Fibroblast of lung (primary cell): Measurements from ENCODE around the gene CLUH. TPM values are rescaled to one million over a fixed set of nuclear protein-coding genes. Genes with fewer than 3 reads are reported as not detected.

Source experiments
- DNase-seq, 2 donors: peaks; one replicate each; pipeline versions ENCODE4 v3.0.0 to v3.0.0-alpha.2; 2010; ENCODE audit warnings: low read depth in 2 of 2
- H2AFZ ChIP-seq: 2 replicates; pipeline ENCODE4 v1.5.1; 2012; ENCODE audit warnings: low read length, control low read depth, inconsistent platforms
- H3K27ac ChIP-seq: 2 replicates; pipeline ENCODE4 v1.5.1; 2011; ENCODE audit warnings: low read length, control low read depth; ENCODE audit not compliant: insufficient read depth
- H3K27me3 ChIP-seq: 2 replicates; pipeline ENCODE4 v1.5.1; 2011; ENCODE audit warnings: mild to moderate bottlenecking, low read length; ENCODE audit not compliant: control insufficient read depth, insufficient read depth
- H3K36me3 ChIP-seq: 2 replicates; pipeline ENCODE4 v1.5.1; 2011; ENCODE audit warnings: low read length; ENCODE audit not compliant: control insufficient read depth, insufficient read depth
- H3K4me1 ChIP-seq: 2 replicates; pipeline ENCODE4 v1.5.1; 2011; ENCODE audit warnings: low read length; ENCODE audit not compliant: control insufficient read depth, insufficient read depth; ENCODE audit errors: extremely low read depth
- H3K4me2 ChIP-seq: 2 replicates; pipeline ENCODE4 v1.5.1; 2011; ENCODE audit warnings: low read length, control low read depth; ENCODE audit not compliant: insufficient read depth; ENCODE audit errors: extremely low read depth
- H3K4me3 ChIP-seq, 4 experiments: fragments of 200-600 bp in 1 of 4; sonication (generic) in 1 of 4; replicated peaks in 1 of 4; 2 replicates each; pipeline ENCODE4 v1.5.1; 2011 to 2016; ENCODE audit warnings: low read length in 4 of 4, low read depth in 3 of 4, mild to moderate bottlenecking in 3 of 4, control low read depth in 2 of 4, inconsistent platforms in 1 of 4, mixed read lengths in 1 of 4; ENCODE audit not compliant: insufficient read depth in 1 of 4; ENCODE audit errors: control extremely low read depth in 1 of 4
- H3K79me2 ChIP-seq: 2 replicates; pipeline ENCODE4 v1.5.1; 2012; ENCODE audit warnings: mild to moderate bottlenecking, low read length, inconsistent platforms; ENCODE audit not compliant: control insufficient read depth, insufficient read depth
- H3K9ac ChIP-seq: 2 replicates; pipeline ENCODE4 v1.5.1; 2011; ENCODE audit warnings: mild to moderate bottlenecking, low read length, control low read depth; ENCODE audit not compliant: insufficient read depth
- H3K9me3 ChIP-seq: 2 replicates; pipeline ENCODE4 v1.5.1; 2012; ENCODE audit warnings: low read depth, low read length; ENCODE audit not compliant: control insufficient read depth, insufficient read depth
- H4K20me1 ChIP-seq: 2 replicates; pipeline ENCODE4 v1.5.1; 2011; ENCODE audit warnings: low read length; ENCODE audit not compliant: control insufficient read depth, insufficient read depth; ENCODE audit errors: extremely low read depth
- EZH2 ChIP-seq: IDR thresholded peaks from 2 replicates; pipeline ENCODE4 v1.5.1; 2012; ENCODE audit warnings: low read length, control low read depth, mild to moderate bottlenecking; ENCODE audit errors: missing control alignments
- polyA plus RNA-seq, 2 donors: library from polyadenylated mRNA; depleted of rRNA in 1 of 2; stranded (reverse) in 1 of 2; unstranded in 1 of 2; fragments of >200 nt; gene quantifications; 2 replicates each; pipeline ENCODE4 v1.2.1, GENCODE V29; 2011 to 2012; ENCODE audit warnings: missing spikeins in 1 of 2
- total RNA-seq: library from RNA; depleted of rRNA; stranded (reverse); fragments of >200 nt; gene quantifications from 2 replicates; pipeline ENCODE4 v1.2.1, GENCODE V29; 2014
- TF ChIP-seq, protein P1 (sequence below), 2 donors: IDR thresholded peaks in 1 of 2; conservative IDR thresholded peaks in 1 of 2; 1 replicate in 1 of 2; 2 replicates in 1 of 2; pipeline ENCODE4 v1.5.1; 2011 to 2012; ENCODE audit warnings: low read length in 2 of 2, control low read depth in 1 of 2, inconsistent platforms in 1 of 2, low read depth in 1 of 2, mild to moderate bottlenecking in 1 of 2

Gene CLUH
- total and polyA plus RNA-seq, 2 donors (not counting 1 experiment from before 2014, with no cell fraction given), result 10.5 to 29.4 TPM

DNA sequence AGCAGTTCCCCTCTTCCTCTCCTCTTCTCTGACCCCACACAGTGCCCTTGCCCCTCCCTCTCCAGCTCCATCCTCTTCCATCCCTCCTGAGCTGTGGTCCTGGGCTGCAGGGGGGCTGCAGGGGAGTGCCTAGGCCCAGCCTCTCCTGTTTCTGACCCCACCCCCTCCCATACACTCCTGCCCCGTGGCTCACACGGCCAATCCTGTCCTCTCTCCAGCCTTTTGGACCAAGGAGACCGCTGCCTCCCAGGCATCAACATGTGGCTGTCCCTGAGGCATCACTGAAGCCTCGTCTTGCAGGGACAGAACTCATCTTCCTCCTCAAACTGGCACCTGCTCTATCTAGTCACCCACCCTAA is 6.7 kb downstream of the CLUH start:
- peaks cover 3% of the 10 kb centered on the region for H4K20me1 ChIP-seq
- H3K9ac ChIP-seq, result no peak overlapping the region
- H3K27me3 ChIP-seq, result no peaks in the 10 kb centered on the region
- no peaks in the 10 kb centered on the region for H3K9me3 ChIP-seq
- peaks cover 13% of the 10 kb centered on the region for H3K36me3 ChIP-seq
- peaks cover 12% of the 10 kb centered on the region for H3K4me1 ChIP-seq
- no peak overlapping the region for H3K4me2 ChIP-seq
- H3K4me3 ChIP-seq, result no peak overlapping the region
- DNase-seq, result no peak
- H3K27ac ChIP-seq, result no peak overlapping the region
- H2AFZ ChIP-seq, result no peak overlapping the region
- H3K79me2 ChIP-seq, result peaks cover 60% of the 10 kb centered on the region
- TF ChIP-seq, protein P1, sequence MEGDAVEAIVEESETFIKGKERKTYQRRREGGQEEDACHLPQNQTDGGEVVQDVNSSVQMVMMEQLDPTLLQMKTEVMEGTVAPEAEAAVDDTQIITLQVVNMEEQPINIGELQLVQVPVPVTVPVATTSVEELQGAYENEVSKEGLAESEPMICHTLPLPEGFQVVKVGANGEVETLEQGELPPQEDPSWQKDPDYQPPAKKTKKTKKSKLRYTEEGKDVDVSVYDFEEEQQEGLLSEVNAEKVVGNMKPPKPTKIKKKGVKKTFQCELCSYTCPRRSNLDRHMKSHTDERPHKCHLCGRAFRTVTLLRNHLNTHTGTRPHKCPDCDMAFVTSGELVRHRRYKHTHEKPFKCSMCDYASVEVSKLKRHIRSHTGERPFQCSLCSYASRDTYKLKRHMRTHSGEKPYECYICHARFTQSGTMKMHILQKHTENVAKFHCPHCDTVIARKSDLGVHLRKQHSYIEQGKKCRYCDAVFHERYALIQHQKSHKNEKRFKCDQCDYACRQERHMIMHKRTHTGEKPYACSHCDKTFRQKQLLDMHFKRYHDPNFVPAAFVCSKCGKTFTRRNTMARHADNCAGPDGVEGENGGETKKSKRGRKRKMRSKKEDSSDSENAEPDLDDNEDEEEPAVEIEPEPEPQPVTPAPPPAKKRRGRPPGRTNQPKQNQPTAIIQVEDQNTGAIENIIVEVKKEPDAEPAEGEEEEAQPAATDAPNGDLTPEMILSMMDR (conservative IDR thresholded peaks at IDR 0.05 in 1 of 2, IDR thresholded peaks at IDR 0.05 in 1 of 2; ENCODE audit: low read depth in 1 of 2, low read length in 2 of 2), result no peak
- TF ChIP-seq EZH2, result no peak

DNA sequence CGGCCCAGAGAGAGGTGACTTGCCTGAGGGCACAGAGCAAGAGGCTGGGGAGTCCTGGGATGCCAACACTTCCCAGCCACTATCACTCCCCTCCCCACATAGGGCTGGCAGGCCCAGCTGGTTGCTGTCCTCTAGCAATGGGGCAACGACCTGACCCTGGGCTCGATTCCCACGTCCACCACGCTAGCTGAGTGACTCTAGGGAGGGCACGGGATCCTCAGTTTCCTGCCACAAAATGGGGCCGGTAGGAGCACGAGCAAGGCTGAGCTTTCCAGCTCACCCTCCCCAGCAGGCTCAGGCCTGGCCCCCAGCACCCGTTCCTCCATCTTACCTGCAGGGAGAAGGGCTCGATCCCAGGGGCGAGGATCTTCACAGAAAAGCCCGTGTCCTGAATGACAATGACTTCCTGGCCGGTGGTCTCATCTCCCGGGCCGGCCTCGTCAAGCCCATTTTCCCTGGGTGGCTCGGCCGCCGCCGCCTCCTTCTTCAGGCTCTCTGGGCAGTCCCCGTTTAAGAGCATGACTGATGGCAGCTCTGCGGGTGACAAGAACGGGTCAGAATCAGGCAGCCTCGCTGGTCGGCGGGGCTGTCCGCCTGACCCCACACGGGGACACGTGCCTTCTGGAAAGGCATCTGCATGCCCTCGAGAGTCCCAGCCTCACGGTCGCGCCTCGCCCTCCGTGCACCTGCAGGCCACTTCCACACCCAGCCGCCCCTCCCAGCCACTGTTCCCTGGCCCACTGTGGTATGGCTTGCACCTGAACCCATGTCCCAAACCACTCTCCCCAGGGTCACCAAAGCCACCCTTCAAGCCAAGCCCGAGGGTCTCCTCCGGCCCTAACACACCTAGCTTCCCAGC is 7.3 kb downstream of the CLUH start:
- Histone ChIP-seq H4K20me1 (peaks cover 3% of the 10 kb centered on the region), H3K27ac (no peak overlapping the region), H3K4me2 (no peak overlapping the region), H2AFZ (no peak overlapping the region), H3K27me3 (no peaks in the 10 kb centered on the region), H3K9me3 (no peaks in the 10 kb centered on the region), H3K4me1 (peaks cover 12% of the 10 kb centered on the region), H3K4me3 (no peak overlapping the region), H3K79me2 (peaks cover 53% of the 10 kb centered on the region), H3K36me3 (peaks cover 14% of the 10 kb centered on the region), H3K9ac (no peak overlapping the region)
- no peak for DNase-seq
- TF ChIP-seq, protein P1 (conservative IDR thresholded peaks at IDR 0.05 in 1 of 2, IDR thresholded peaks at IDR 0.05 in 1 of 2; ENCODE audit: low read depth in 1 of 2, low read length in 2 of 2), result no peak
- no peak for TF ChIP-seq EZH2

DNA sequence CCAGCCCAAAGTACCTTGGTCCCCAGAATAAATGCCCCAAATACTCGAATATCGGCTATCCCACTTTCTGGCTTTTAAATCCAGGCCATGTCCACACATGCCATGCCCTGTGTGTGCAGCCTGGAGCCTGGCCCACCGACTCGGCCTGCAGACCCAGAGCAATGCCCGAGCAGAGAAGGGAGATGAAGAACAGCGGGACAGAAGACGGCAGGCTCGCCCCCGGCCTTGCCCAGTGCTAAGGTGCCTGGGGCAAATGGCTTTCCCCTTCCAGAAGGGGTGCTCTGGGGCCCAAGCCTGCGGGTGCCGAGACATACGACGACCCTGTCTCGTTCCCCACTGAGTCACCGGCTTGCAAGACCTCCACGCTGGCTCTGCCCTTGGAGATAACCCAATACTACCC is 8.0 kb downstream of the CLUH start:
- Histone ChIP-seq H4K20me1 (peaks cover 3% of the 10 kb centered on the region), H3K79me2 (peaks cover 47% of the 10 kb centered on the region)
- TF ChIP-seq, protein P1 (conservative IDR thresholded peaks at IDR 0.05 in 1 of 2, IDR thresholded peaks at IDR 0.05 in 1 of 2; ENCODE audit: low read depth in 1 of 2, low read length in 2 of 2), result no peak
- no peak for TF ChIP-seq EZH2

More for the DNA sequence above, 8.0 kb downstream of the CLUH start:
- peaks cover 12% of the 10 kb centered on the region for H3K4me1 ChIP-seq
- H3K9me3 ChIP-seq, result no peaks in the 10 kb centered on the region
- H3K27me3 ChIP-seq, result no peaks in the 10 kb centered on the region
- no peak overlapping the region for H3K4me3 ChIP-seq
- H3K27ac ChIP-seq, result no peak overlapping the region
- H3K9ac ChIP-seq, result no peak overlapping the region
- no peak overlapping the region for H2AFZ ChIP-seq
- no peak overlapping the region for H3K4me2 ChIP-seq
- no peak for DNase-seq
- H3K36me3 ChIP-seq, result peaks cover 16% of the 10 kb centered on the region
